K562 (cell line): Measurements from ENCODE around the gene MYL3.

Experiments
- MED1 ChIP-seq: sonication (generic); formaldehyde crosslinking; IDR thresholded peaks from 2 replicates; pipeline ENCODE4 v1.8.1; 2023; ENCODE audit warnings: missing genetic modification reagents, borderline replicate concordance
- RFX5 ChIP-seq: IDR thresholded peaks from 2 replicates; pipeline ENCODE4 v1.6.1; 2011; ENCODE audit warnings: low read depth, mild to moderate bottlenecking, improper control_type of control experiment, low read length
- ZKSCAN1 ChIP-seq: fragments of 150-350 bp; IDR thresholded peaks from 2 replicates; pipeline ENCODE4 v1.6.1; 2016; ENCODE audit warnings: low read depth, low read length
- ZNF785 ChIP-seq: fragments of 250-450 bp; sonication (Bioruptor Pico); IDR thresholded peaks from 2 replicates; pipeline ENCODE4 v1.4.0; 2020; ENCODE audit warnings: mild to moderate bottlenecking

DNA sequence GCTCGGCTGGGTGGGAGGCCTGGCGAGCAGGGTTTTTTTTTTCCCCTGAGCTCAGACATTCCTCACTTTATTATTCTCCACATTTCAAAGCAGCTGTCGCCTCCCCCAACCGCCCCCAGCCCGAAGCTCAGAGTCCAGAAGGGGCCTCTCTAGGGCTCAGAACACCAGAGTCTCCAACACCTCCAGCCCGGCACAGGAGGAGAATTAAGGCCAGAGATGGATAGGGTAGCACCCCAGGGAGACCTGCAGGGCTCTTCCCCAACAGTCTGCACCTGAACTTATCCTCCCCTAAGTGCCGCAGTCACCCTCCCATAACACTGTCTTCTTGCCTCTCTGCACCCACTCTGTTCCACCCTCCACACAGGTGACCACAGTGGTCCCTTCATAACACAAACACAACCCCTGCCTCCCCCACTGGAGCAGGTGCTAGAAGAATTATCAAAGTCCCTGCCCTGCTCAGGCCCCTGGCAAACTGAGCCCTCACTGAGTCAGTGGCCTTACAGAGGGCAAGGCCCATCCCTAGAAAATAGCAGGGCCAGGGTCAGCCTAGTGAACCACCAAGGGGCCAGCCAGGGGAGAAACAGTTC lies 14.1 kb downstream of the MYL3 start:
- no peak for TF ChIP-seq MED1 (CRISPR knock-in tag)
- TF ChIP-seq ZKSCAN1, result no peak
- TF ChIP-seq ZNF785, result no peak
- no peak for TF ChIP-seq RFX5
